DMS153 treated with DMSO at 0.1 percent for 48 hours (cell line): Measurements from ENCODE around the gene AHNAK2.

ENCODE experiments used
- DNase-seq: peaks from one replicate; lab custom pipeline; 2025; ENCODE audit not compliant: unreplicated experiment; lab: John Stamatoyannopoulos, UW

AHNAK2 gene

DNA sequence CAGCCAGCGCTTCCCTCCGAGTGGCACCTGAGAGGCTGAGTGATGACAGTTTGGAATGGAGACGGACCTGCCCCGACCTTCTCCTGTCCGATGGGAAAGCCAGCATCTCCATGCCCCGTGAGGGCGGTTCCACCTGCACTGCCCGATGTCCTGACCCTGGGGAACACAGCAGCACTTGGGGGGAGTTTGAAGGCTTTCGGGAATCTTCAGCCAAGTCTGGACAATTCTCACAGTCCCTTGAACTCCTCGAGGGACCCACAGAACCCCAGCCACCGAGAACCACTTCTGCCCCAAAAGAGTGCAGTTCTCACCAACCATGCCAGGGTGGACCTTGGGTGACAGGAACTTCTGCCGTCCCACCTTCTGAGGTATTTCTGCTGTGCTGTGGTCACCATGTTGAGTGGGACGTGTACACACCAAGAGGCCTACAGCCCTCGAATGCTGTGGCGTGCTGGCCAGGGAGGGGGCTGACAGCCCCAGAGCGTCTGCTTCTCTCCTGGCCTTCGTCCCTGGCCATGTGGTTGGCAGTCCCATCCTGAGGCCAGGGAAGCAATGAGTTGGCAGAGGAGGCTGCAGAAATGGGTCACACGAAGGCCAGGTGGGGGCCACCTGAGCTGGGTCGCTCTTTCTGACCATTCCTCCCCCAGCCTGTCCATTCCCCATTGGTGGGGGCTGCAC, 8.5 kb upstream of the AHNAK2 start:
- no peak for DNase-seq

GRCh38 chr14:104985675-104986486, 7.7 kb upstream of the AHNAK2 start, which contains the start of gene CLBA1:
Gene CLBA1, plus strand, starts transcription at chr14:104985788. Its CDS starts 644 bp downstream, at chr14:104986432.
- DNase-seq: peak; percentile 18

- DNase-seq: no peak
These were observed 6.1 kb upstream of the AHNAK2 start for GRCh38 chr14:104984056-104984894.

DNA sequence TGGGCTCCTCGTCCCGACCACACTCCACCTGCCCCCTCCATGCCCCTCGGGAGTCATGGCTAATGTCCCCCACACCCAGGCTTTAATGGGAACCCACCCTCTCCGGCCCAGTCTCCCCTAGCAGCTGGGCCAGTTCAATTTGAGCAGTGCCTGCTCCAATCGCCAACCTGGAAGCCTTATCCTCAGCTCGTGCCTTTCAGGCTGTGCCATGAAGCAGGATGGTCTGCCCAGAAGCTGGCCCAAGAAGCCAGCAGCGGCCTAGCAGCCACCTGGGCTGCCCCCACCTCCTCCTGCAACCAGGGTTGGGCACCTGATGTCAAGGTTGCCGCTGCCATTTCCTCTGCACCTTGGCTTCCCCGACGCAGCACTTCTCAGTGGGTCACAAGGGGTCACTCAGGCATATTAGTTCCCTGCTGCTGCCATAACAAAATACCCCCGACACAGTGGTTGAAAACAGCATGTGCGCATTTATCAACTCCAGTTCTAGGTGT, 5.1 kb upstream of the AHNAK2 start:
- no peak for DNase-seq

GRCh38 chr14:104982548-104983230, 4.5 kb upstream of the AHNAK2 start:
- no peak for DNase-seq

DNA sequence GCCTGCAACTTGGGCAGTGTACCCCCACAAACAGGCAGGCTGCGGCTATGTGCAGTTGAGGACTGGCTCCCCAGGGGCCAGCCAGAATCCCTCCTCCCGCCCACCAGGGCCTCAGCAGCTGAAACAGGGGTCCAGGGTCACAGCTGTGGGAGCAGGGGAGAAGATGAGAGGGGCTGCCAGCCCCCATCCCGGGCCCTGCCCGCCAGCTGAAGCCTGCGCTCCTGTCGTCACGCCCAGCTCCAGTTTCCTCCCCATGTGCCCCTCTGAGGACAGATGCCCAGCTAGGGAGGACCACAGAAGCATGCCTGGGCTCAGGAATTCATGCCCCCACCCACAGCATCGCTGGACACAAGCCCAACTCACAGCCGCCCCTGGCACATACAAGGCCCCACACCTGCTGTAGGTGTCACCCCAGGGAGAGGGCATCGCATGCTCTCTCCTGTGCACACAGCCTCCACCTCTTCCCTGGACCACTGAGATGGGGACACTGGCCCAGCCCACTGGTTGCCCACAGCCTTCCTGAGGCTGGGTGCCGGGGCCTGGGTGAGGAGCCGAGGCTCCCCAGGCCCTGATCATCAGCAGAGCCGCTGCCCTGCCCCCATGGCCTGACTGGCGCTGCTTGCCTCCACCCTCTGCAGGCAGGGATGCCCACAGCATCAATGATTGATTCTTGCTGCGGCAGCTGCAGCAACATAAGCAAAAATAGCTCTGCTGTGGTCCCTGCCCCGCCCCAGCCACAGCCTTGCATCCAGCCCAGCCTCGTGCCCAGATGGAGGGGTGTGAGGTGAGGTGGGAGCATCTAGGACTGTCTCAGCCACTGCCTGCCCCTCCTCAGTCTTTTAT, 3.7 kb upstream of the AHNAK2 start:
- DNase-seq: no peak

DNA sequence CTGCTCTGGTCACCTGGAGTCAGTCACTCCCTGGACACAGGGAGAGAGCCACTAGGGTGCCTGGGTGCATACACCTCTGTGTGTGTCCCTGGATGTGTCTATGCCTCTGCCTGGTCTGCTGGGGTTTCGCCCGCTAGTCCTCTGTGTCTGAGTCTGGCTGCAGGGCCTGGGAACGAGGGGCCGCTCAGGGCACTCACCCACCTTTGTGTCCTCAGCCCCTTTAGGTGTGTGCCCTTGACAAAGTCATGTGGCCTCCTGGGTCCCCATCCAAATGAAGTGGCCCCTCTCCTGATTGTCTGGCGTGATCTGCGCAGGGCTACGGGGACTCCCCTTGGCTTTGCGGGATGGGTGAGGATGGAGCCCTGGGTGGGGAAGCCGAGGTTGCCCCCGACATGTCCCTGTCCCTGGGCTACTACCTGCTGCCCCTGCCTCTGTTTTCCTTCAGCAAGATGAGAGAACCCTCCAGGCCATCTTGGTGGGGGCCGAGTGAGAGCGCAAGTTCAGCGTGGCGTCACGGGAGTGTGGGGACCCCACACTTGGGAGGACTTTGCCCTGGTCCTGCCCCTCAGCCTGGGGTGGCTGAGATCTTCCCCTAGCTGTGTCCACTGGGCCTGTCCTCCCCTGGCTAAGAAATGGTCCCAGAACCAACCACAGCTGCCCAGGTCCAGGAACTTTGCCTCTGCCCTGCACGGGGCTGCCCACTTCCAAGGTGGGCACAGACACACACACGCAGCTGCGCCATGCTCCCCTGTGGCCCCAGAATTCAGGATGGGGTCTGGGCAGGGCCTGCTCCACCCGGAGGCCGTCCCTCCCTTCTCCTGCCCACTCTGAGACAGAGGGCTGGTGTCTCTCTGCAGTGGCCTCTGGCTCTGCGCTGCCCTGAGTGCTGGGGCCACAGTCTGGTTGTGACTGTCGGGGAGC, 2.7 kb upstream of the AHNAK2 start:
- DNase-seq: no peak

GRCh38 chr14:104979758-104980610, 1.8 kb upstream of the AHNAK2 start:
- no peak for DNase-seq

DNA sequence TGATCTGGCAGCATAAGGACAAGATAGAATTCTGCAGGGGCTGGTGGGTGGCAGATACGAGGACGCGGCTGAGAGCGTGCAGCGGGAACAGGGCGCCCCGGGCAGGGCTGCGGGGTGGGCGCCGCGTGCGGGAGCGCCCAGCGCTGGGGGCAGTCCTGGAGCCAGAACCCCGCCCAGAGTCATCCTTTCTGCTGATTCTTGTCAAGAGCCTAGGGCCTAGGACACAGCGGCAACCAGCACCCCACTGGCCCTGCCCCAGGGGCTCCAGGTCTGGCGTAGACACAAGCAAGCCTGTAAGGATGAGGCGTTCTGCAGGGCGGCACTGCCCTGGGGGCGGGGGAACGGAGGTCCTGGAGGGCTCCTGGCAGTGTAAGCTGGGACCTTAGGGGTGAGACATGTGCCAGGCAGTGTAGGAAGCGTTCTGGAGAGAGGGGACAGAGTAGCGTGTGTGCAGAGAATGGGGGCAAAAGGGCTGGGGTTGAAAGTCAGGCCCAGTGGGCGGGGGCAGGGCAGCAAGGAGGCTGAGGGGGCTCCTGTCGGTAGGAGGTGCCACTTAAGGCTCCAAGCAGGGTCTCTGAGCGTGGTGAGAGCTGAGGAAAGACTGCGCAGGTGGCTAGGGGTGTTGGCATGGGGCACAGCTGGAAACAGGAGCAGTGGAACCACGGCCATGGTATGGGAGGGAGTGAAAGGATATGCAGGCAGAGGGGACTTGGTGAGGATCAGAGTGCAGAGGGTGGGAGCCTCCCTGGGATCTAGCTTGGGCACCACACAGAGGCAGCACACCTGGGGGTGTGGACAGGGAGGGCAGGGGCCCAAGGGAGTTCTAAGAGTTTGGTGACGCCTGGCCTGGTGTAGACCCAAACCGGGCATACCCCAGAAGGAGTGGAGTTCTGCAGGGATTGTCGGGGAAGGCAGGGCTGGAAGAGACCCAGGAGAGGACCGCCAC, 845 bp upstream of the AHNAK2 start:
- DNase-seq: no peak

DNA sequence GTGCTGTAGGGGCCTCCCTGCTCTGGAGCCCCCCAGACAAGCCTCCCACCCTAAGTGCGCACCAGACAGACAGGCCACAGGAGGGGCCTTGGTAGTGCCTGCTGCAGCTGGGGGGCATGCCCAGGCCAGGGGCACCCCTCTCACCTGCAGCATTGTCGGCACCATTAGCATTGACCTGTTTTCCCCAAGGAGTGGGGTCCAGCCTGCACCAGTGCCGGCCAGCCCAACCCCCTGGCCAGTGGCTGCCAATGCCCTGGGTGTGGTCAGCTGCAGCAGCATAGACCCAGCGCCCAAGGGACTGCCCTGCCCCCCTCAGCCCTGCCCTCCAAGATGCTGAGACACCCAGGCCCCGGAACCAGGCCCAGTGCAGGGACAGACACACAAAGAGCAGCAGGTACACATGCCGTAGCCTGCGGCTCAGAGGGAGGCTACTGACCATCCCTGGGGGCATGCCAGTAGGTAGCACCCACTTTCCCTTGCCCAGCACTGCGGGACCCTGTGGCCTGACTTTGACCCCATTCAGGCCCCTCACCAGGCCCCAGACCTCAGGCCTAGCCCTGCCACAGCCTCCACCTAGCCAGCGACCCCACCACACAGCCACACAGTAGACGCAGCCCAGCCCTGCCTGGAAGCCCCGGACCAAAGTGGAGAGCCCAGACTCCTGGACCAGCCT, 1.0 kb downstream of the AHNAK2 start:
- no peak for DNase-seq

DNA sequence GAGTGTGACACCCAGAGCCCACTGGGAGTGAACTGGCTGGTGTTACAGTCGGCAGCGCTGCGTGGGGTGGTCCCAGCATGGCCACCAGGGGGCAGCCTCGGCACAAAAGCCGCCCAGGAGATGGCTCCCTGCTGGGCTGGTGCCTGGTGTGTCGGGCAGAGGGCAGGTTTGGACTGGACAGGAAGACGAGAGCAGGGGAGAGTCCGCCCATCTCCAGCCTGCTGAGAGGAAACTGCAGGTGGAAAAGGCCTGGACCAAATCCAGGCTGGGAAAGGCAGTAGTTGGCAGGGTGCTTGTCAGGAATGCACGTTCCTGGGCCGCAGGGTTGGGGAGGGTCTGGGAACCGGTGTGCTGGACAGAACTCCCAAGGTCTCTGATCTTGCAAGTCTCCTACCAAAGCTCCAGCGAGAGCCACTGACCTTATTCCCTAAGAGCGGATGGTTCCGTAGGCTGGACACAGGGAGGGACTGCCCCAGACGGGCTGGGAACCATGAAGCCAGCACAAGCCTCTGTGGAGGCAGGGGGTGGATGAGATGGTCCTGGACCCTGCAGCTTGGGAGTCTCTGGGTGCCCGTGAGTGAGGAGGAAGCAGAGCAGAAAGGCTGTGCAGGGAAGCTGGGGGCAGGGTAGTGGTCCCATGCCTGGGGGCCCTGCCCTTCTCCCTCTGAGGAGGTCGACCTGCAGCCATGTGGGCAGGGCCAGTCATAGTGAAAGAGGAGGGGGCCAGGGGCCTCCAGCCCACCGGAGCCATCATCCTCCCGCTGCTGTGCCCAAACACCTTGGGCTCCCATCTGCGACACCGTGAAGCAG, 1.8 kb downstream of the AHNAK2 start:
- DNase-seq: peak; percentile 32

GRCh38 chr14:104975481-104976197, 2.5 kb downstream of the AHNAK2 start:
- DNase-seq: no peak

GRCh38 chr14:104974665-104975390, 3.3 kb downstream of the AHNAK2 start:
- no peak for DNase-seq

- no peak for DNase-seq
These were observed 4.0 kb downstream of the AHNAK2 start for GRCh38 chr14:104974146-104974541.
